K562 (cell line): ENCODE measurements around the gene MPL. TPM values are rescaled to one million over a fixed set of nuclear protein-coding genes. Genes with fewer than 3 reads are reported as not detected.

ENCODE experiments used
- CHAMP1 ChIP-seq: fragments of 450-650 bp; IDR thresholded peaks from 2 replicates; pipeline ENCODE4 v1.6.1; 2016; ENCODE audit warnings: mild to moderate bottlenecking
- CHCHD3 ChIP-seq: fragments of 250-450 bp; sonication (Bioruptor Pico); IDR thresholded peaks from 2 replicates; pipeline ENCODE4 v2.1.2; 2022; ENCODE audit warnings: mild to moderate bottlenecking
- FOS ChIP-seq: IDR thresholded peaks from 3 replicates; pipeline ENCODE4 v1.6.1; 2011; ENCODE audit not compliant: insufficient read length; ENCODE audit errors: extremely low read depth
- HDAC2 ChIP-seq: fragments of 450-650 bp; IDR thresholded peaks from 2 replicates; pipeline ENCODE4 v1.6.1; 2016; ENCODE audit warnings: mild to moderate bottlenecking
- SMC3 ChIP-seq: conservative IDR thresholded peaks from 2 replicates; pipeline ENCODE4 v1.6.1; 2011; ENCODE audit warnings: low read depth, low read length, improper control_type of control experiment; ENCODE audit not compliant: insufficient read depth
- ZBED1 ChIP-seq: IDR thresholded peaks from 2 replicates; pipeline ENCODE4 v1.6.1; 2014
- ZBTB34 ChIP-seq: fragments of 250-450 bp; sonication (Bioruptor Pico); IDR thresholded peaks from 2 replicates; pipeline ENCODE4 v1.8.0; 2021; ENCODE audit warnings: mild to moderate bottlenecking, moderate library complexity
- ZBTB7A ChIP-seq: IDR thresholded peaks from 2 replicates; pipeline ENCODE4 v1.6.1; 2011; ENCODE audit warnings: low read depth, mild to moderate bottlenecking, low read length, moderate library complexity, borderline replicate concordance; ENCODE audit not compliant: control insufficient read depth
- ZHX1 ChIP-seq: fragments of 150-350 bp; conservative IDR thresholded peaks from 2 replicates; pipeline ENCODE4 v1.6.1; 2014; ENCODE audit warnings: low read length
- ZKSCAN3 ChIP-seq: fragments of 250-450 bp; sonication (Bioruptor Pico); IDR thresholded peaks from 2 replicates; pipeline ENCODE4 v1.4.0; 2020
- ZNF217 ChIP-seq: sonication (generic); formaldehyde crosslinking; IDR thresholded peaks from 2 replicates; pipeline ENCODE4 v1.8.0; 2022; ENCODE audit warnings: mild to moderate bottlenecking, missing genetic modification reagents
- ZNF311 ChIP-seq: fragments of 250-450 bp; sonication (Bioruptor Pico); IDR thresholded peaks from 2 replicates; pipeline ENCODE4 v1.4.0; 2020; ENCODE audit warnings: mild to moderate bottlenecking, moderate library complexity
- ZNF316 ChIP-seq: fragments of 450-650 bp; IDR thresholded peaks from 2 replicates; pipeline ENCODE4 v1.6.1; 2016
- polyA plus RNA-seq, 8 experiments: library from polyadenylated mRNA; depleted of rRNA in 4 of 8; stranded (reverse) in 5 of 8; unstranded in 3 of 8; fragments of >200 nt; fragmentation: Nextera tagmentation in 2 of 8; fragmentation: Illumina TruSeq in 1 of 8; extraction: Ambion mirVana in 2 of 8; extraction: Trizol in 1 of 8; gene quantifications; 2 replicates each; pipeline versions ENCODE4 v1.2.1 to v1.2.3, GENCODE V29; 2011 to 2014; ENCODE audit warnings: inconsistent platforms in 1 of 8, missing spikeins in 1 of 8
- total RNA-seq, 7 experiments: library from RNA; depleted of rRNA in 6 of 7; stranded (reverse); fragments of >200 nt in 6 of 7; fragmentation: Illumina TruSeq in 2 of 7; extraction: Trizol in 2 of 7; gene quantifications; 2 replicates each; pipeline versions ENCODE4 v1.2.1 to v1.2.3, GENCODE V29; 2011 to 2021; ENCODE audit warnings: low replicate concordance in 1 of 7
- TF ChIP-seq, protein P1 (sequence below): fragments of 250-450 bp; sonication (Bioruptor Pico); IDR thresholded peaks from 2 replicates; pipeline ENCODE4 v1.8.0; 2021; ENCODE audit warnings: moderate library complexity, mild to moderate bottlenecking, inconsistent platforms
- TF ChIP-seq, protein P2 (sequence below): sonication (generic); formaldehyde crosslinking; IDR thresholded peaks from 2 replicates; pipeline ENCODE4 v1.8.0; 2022; ENCODE audit warnings: mild to moderate bottlenecking, missing genetic modification reagents

The MPL gene
- total and polyA plus RNA-seq, 9 of the 15 experiments (the other 6 are each of a cell fraction or from before 2014, with no cell fraction given): not detected

DNA sequence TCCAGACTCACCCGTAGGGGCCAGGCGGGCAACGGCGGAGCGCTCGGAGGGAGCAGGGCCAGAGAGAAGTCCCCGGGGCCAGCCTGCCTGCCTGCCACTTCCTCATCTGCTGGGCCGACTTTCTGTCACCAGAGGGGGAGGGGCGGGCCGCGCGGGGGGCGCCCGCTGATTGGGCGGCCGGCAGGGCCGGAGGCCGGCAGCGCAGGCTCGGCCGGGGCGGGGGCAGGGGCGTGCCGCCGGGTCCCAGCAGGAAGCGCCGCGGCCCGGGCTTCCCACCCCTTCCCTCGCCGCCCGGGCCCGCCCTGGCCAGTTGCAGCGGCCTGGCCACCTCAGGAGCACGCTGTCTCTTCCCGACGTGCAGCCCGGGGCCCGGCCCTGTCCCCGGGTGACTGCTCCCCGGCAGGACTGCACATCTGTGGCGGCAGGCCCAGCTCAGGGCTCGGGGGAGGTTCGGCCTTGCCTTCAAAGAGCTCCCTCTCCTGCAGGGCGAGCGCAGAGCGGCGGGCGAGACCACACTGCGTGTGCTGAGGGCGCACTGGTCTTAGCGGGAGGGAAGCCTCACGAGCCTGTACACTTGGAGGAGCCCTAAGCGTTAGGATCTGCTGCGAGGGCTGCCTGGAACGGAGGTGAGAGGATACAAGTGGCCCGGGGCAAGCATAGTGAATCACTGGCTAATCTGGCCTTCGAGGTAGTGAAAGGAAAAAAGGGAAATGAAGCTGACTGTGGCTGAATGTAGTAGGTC lies 30.5 kb downstream of the MPL start, which contains the start of gene ELOVL1 (continued):
- TF ChIP-seq CHAMP1: no peak
- 0 out of 2 replicates have a peak, but pooled peaks have one; percentile 73 for TF ChIP-seq CHCHD3 (CRISPR knock-in tag)
- no peak for TF ChIP-seq ZBED1
- no peak for TF ChIP-seq ZBTB34 (CRISPR knock-in tag)
- TF ChIP-seq ZHX1: no peak
- no peak for TF ChIP-seq FOS
- no peak for TF ChIP-seq ZNF311 (CRISPR knock-in tag)
- peak; percentile 81 for TF ChIP-seq ZNF316
- peak; percentile 46; the same call in 1 of the 2 replicates for TF ChIP-seq ZNF217 (CRISPR knock-in tag)
- TF ChIP-seq, protein P1, sequence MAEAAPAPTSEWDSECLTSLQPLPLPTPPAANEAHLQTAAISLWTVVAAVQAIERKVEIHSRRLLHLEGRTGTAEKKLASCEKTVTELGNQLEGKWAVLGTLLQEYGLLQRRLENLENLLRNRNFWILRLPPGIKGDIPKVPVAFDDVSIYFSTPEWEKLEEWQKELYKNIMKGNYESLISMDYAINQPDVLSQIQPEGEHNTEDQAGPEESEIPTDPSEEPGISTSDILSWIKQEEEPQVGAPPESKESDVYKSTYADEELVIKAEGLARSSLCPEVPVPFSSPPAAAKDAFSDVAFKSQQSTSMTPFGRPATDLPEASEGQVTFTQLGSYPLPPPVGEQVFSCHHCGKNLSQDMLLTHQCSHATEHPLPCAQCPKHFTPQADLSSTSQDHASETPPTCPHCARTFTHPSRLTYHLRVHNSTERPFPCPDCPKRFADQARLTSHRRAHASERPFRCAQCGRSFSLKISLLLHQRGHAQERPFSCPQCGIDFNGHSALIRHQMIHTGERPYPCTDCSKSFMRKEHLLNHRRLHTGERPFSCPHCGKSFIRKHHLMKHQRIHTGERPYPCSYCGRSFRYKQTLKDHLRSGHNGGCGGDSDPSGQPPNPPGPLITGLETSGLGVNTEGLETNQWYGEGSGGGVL: no peak
- TF ChIP-seq, protein P2, sequence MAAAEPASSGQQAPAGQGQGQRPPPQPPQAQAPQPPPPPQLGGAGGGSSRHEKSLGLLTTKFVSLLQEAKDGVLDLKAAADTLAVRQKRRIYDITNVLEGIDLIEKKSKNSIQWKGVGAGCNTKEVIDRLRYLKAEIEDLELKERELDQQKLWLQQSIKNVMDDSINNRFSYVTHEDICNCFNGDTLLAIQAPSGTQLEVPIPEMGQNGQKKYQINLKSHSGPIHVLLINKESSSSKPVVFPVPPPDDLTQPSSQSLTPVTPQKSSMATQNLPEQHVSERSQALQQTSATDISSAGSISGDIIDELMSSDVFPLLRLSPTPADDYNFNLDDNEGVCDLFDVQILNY (CRISPR knock-in tag): 0 out of 2 replicates have a peak, but pooled peaks have one; percentile 36
- TF ChIP-seq SMC3: peak; percentile 34; the same call in 1 of the 2 replicates
- peak; percentile 66; the same call in 1 of the 2 replicates for TF ChIP-seq ZBTB7A
- no peak for TF ChIP-seq ZKSCAN3 (CRISPR knock-in tag)
- peak; percentile 80; the same call in 1 of the 2 replicates for TF ChIP-seq HDAC2
